OCI-LY7 (cell line): ENCODE measurements around the gene VASH1. TPM values are rescaled to one million over a fixed set of nuclear protein-coding genes. Genes with fewer than 3 reads are reported as not detected.

Source experiments
- BruUV-seq: library from RNA; stranded (reverse); fragments of 400-500 nt; replicated peaks from 2 replicates; lab custom pipeline; 2021; lab: Mats Ljungman, UMichigan
- CTCF ChIA-PET: fragments of 300-600 bp; sonication (Branson Sonifier 250); formaldehyde crosslinking; loops from one replicate; lab custom pipeline; 2022; ENCODE audit warnings: antibody characterized with exemption; ENCODE audit not compliant: unreplicated experiment; lab: Charles Lee
- POLR2A ChIA-PET: fragments of 300-600 bp; sonication (Branson Sonifier 250); formaldehyde crosslinking; loops from one replicate; lab custom pipeline; 2022; ENCODE audit warnings: antibody characterized with exemption; lab: Charles Lee
- DNase-seq: peaks from one replicate; pipeline ENCODE4 v3.0.0-alpha.2; 2015; ENCODE audit warnings: low spot score
- H2AFZ ChIP-seq: fragments of 200-600 bp; sonication (generic), shearing (Covaris generic); 2 replicates; pipeline ENCODE4 v1.6.1; 2014; ENCODE audit warnings: mild to moderate bottlenecking, antibody characterized with exemption, low read length, moderate library complexity
- H3K27ac ChIP-seq: fragments of 200-600 bp; sonication (generic); 2 replicates; pipeline ENCODE4 v1.5.1; 2014; ENCODE audit warnings: mixed run types, low read depth, mild to moderate bottlenecking, moderate library complexity, low read length, inconsistent platforms; ENCODE audit not compliant: poor library complexity, severe bottlenecking
- H3K36me3 ChIP-seq: fragments of 200-600 bp; sonication (generic); 2 replicates; pipeline ENCODE4 v1.6.1; 2014; ENCODE audit warnings: mild to moderate bottlenecking, antibody characterized with exemption, low read length, moderate library complexity, mixed read lengths; ENCODE audit not compliant: insufficient read depth
- H3K4me1 ChIP-seq: fragments of 200-600 bp; sonication (generic); 2 replicates; pipeline ENCODE4 v1.5.1; 2014; ENCODE audit warnings: mild to moderate bottlenecking, low read length; ENCODE audit not compliant: insufficient read depth, poor library complexity, severe bottlenecking
- H3K4me2 ChIP-seq: fragments of 200-600 bp; sonication (generic); 2 replicates; pipeline ENCODE4 v1.6.1; 2014; ENCODE audit warnings: mild to moderate bottlenecking, low read length
- H3K4me3 ChIP-seq: fragments of 200-600 bp; sonication (generic); 2 replicates; pipeline ENCODE4 v1.5.1; 2014; ENCODE audit warnings: mild to moderate bottlenecking, low read depth, low read length; ENCODE audit not compliant: poor library complexity, severe bottlenecking
- H3K79me2 ChIP-seq: fragments of 200-600 bp; sonication (generic); 2 replicates; pipeline ENCODE4 v1.6.1; 2016; ENCODE audit warnings: low read depth, mild to moderate bottlenecking, low read length, moderate library complexity, mixed read lengths; ENCODE audit not compliant: insufficient read depth
- H3K9me2 ChIP-seq: fragments of 200-600 bp; sonication (generic); 2 replicates; pipeline ENCODE4 v1.6.1; 2016; ENCODE audit warnings: mild to moderate bottlenecking, low read length, mixed read lengths; ENCODE audit not compliant: insufficient read depth
- H3K9me3 ChIP-seq: fragments of 200-600 bp; sonication (generic); 2 replicates; pipeline ENCODE4 v1.6.1; 2014; ENCODE audit warnings: mild to moderate bottlenecking, mixed run types, low read length, mixed read lengths
- H4K20me1 ChIP-seq: fragments of 200-600 bp; sonication (generic); 2 replicates; pipeline ENCODE4 v1.6.1; 2014; ENCODE audit warnings: mild to moderate bottlenecking, antibody characterized with exemption, low read length, moderate library complexity, mixed read lengths; ENCODE audit not compliant: insufficient read depth
- EZH2phosphoT487 ChIP-seq: fragments of 200-600 bp; sonication (generic); IDR thresholded peaks from 2 replicates; pipeline ENCODE4 v1.6.1; 2018; ENCODE audit warnings: low read depth, borderline replicate concordance, mild to moderate bottlenecking, mixed run types, antibody characterized with exemption, low read length, moderate library complexity, mixed read lengths
- intact Hi-C: fragments of 100-400 bp; cut with micrococcal nuclease; formaldehyde crosslinking; loops from one replicate; pipeline ENCODE4 v1.10.0; 2022; ENCODE audit not compliant: unreplicated experiment
- total RNA-seq, 2 experiments: library from RNA; depleted of rRNA in 1 of 2; stranded (reverse); fragments of >200 nt in 1 of 2; shearing (Covaris generic) in 1 of 2; gene quantifications; 2 replicates each; pipeline ENCODE4 v1.2.3, GENCODE V29; 2014 to 2022
- TF ChIP-seq, protein P1 (sequence below): fragments of 200-600 bp; sonication (generic); conservative IDR thresholded peaks from 2 replicates; pipeline ENCODE4 v1.5.1; 2014; ENCODE audit warnings: mild to moderate bottlenecking, antibody characterized with exemption, low read length, moderate library complexity, mixed read lengths

VASH1 gene
- total RNA-seq, 2 experiments from 2014 or later: not detected

DNA sequence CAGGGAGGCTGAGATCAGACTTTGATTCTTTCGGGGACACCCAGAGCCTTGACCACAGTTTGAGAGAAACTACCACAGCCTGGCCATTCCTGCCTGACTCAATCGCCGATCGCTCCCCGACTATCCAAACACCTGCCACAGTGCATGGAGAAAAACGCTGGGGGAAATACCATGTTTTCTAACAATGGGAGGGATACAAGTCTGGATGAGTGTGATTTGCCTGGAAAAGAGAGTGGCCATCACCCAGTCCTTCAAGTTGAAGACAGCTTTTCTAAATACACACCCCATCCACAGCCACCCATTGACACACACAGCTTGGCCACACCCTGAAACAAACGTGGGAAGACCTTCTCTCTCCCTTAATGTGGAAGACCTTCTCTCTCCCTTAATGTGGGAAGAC is 6.7 kb upstream of the VASH1 start:
- Histone ChIP-seq H2AFZ (no peak overlapping the region), H3K4me2 (no peak overlapping the region), H3K4me3 (no peak overlapping the region), H3K9me3 (no peaks in the 10 kb centered on the region), H3K4me1 (no peaks in the 10 kb centered on the region), H3K27ac (no peak overlapping the region), H3K9me2 (no peaks in the 10 kb centered on the region), H3K36me3 (no peaks in the 10 kb centered on the region), H3K79me2 (no peaks in the 10 kb centered on the region), H4K20me1 (no peaks in the 10 kb centered on the region)
- no peak for DNase-seq
- ChIA-PET POLR2A (no interaction called here), CTCF (no interaction called here)
- TF ChIP-seq, protein P1, sequence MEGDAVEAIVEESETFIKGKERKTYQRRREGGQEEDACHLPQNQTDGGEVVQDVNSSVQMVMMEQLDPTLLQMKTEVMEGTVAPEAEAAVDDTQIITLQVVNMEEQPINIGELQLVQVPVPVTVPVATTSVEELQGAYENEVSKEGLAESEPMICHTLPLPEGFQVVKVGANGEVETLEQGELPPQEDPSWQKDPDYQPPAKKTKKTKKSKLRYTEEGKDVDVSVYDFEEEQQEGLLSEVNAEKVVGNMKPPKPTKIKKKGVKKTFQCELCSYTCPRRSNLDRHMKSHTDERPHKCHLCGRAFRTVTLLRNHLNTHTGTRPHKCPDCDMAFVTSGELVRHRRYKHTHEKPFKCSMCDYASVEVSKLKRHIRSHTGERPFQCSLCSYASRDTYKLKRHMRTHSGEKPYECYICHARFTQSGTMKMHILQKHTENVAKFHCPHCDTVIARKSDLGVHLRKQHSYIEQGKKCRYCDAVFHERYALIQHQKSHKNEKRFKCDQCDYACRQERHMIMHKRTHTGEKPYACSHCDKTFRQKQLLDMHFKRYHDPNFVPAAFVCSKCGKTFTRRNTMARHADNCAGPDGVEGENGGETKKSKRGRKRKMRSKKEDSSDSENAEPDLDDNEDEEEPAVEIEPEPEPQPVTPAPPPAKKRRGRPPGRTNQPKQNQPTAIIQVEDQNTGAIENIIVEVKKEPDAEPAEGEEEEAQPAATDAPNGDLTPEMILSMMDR: no peak
- TF ChIP-seq EZH2phosphoT487: no peak
- intact Hi-C loops: no loop called here
- no TSS peak for BruUV-seq

GRCh38 chr14:76755610-76756370 is 5.5 kb upstream of the VASH1 start:
- Histone ChIP-seq H3K4me1 (no peaks in the 10 kb centered on the region), H3K27ac (no peak overlapping the region), H3K4me2 (no peak overlapping the region), H3K4me3 (no peak overlapping the region), H4K20me1 (no peaks in the 10 kb centered on the region), H3K36me3 (no peaks in the 10 kb centered on the region), H2AFZ (no peak overlapping the region), H3K9me3 (no peaks in the 10 kb centered on the region), H3K79me2 (no peaks in the 10 kb centered on the region), H3K9me2 (no peaks in the 10 kb centered on the region)
- intact Hi-C loops: no loop called here
- no TSS peak for BruUV-seq
- no peak for DNase-seq
- TF ChIP-seq, protein P1: no peak
- TF ChIP-seq EZH2phosphoT487: no peak
- ChIA-PET POLR2A (no interaction called here), CTCF (no interaction called here)

- intact Hi-C loops: no loop called here
- CTCF ChIA-PET: no interaction called here
- POLR2A ChIA-PET: no interaction called here
Observed at GRCh38 chr14:76756371-76756750, 4.9 kb upstream of the VASH1 start.

More at GRCh38 chr14:76756371-76756750, 4.9 kb upstream of the VASH1 start:
- Histone ChIP-seq H3K9me3 (no peaks in the 10 kb centered on the region), H4K20me1 (no peaks in the 10 kb centered on the region), H3K36me3 (no peaks in the 10 kb centered on the region), H3K79me2 (no peaks in the 10 kb centered on the region), H3K27ac (no peak overlapping the region), H3K4me3 (no peak overlapping the region), H3K9me2 (no peaks in the 10 kb centered on the region), H3K4me1 (no peaks in the 10 kb centered on the region), H3K4me2 (no peak overlapping the region), H2AFZ (no peak overlapping the region)
- BruUV-seq: no TSS peak
- TF ChIP-seq, protein P1: no peak
- TF ChIP-seq EZH2phosphoT487: no peak
- DNase-seq: no peak
